ENCODE measurements around the gene LPP.

The LPP gene

GRCh38 chr3:188664795-188665194 lies 510.8 kb downstream of the LPP start:
- DNase-seq = no peak

DNA sequence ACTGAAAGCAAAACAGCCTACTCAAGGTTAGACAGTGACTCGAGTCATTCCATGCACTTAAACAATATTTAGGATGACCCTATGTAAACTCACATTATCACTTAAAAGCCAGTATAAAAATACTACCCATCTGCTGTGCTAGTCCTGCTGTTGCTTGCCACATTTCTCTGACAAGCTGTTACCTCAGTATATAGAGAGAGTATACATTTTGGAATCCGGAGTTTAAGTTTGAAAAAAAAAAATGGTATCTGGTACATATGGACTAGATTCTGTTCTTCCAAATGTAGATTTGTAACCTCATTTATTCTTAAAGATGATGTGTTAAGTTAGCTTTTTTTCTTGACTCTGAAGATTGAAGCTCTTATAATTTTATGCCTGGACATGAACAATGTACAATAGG lies 514.0 kb downstream of the LPP start:
- no peak for DNase-seq

- DNase-seq = no peak
Observed at GRCh38 chr3:188670446-188670845, 516.5 kb downstream of the LPP start.

DNA sequence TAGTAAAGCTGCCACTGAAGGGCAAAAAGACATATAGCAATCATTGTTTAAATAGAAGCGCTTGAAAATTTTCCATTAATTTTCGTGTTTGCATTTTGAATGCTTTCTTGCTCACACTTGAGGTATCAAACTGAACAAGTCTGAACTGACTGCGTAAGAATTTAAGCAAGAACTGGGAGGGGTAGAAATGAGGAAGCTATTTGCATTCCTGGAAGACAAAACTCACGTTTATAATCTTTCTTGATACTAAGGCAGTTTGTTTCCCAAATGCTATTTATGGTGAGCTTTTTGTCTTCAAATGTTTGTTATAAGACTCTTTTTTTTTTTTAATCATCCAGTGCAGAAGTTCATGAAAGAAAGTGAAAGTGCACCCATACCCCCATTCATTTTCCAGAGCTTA lies 518.0 kb downstream of the LPP start:
- DNase-seq = no peak

DNA sequence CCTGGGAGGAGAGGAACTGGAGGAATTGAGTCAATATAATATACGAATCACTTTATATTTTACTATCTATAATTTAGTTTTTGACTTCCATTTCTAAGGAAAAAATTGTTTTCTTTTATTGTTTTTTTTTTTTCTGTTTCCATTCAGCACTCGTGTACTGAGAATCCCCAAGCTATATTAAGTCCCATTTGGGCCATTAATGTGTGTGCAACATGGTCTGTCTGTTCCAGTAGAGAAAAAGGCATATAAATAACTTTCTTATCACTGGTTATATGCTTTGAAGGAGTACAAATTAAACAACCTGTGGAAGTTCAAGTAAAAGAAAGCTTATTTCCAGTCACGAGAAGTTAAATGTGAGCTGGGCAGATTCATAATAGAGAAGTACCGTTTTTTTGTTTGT lies 518.9 kb downstream of the LPP start:
- DNase-seq = no peak

- no peak for DNase-seq
Observed at GRCh38 chr3:188673646-188674186, 519.8 kb downstream of the LPP start.

DNA sequence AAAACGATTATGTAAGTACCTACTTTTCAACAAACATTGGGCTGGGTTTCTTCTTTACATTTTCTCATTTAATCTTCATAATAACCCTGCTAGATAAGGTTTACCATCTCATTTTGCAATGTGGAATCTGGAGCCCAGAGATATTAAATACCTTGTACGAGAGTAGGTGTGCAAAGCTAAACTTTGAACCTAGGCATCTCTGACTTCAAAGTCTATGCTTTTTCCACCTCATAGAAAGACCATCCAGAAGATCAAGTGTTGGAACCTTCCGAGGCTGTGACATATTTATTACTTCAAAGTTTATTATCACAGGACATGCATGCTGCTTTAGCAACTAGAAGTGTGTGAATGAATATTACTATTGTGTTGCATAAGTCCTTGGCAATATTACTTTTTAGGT lies 520.6 kb downstream of the LPP start:
- DNase-seq = no peak

GRCh38 chr3:188677344-188677743 lies 523.4 kb downstream of the LPP start:
- DNase-seq = no peak

GRCh38 chr3:188680189-188680588 lies 526.2 kb downstream of the LPP start:
- no peak for DNase-seq

DNA sequence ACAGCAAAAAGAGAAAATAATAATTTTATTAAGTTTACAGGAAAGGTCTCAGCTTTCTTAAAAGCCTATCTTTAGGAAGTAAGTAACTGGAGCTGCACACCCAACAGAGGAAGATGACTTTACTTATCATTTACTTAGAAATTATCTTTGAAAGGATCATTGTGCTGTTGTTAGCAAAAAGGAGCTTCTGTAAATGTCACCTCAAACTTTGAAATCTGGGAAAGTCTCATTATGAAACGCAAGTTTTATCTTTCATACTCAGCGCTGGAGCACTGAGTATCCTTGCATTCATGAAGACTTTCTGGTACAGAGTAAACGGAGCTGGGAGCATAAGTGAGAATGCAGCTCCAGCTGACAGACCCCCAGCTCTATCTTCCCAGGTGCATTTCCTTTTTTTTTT lies 526.6 kb downstream of the LPP start:
- no peak for DNase-seq

- no peak for DNase-seq
Observed at GRCh38 chr3:188682316-188682715, 528.4 kb downstream of the LPP start.

DNA sequence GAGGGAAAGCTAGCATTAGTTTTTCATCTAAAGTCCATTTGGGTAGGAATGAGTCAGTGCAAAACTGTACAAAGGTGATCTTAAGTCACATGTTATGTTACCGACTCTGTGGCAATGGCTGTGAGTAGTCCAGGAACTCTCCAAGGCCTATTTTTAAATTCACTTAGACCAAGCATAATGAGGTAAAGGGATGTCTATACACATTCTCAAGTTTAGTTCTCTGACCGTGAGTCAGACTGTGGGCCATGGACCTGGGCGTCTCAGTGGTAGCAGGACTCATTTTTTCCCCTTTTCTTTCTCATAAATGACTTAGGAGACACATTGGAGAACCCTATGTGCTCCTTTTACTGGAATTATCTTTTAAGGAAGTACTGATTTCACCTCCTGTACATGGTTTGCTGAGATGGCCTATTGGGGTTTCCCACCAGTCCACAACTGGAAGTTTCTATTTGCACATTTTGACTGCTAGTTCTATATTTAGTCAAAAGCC lies 529.1 kb downstream of the LPP start:
- no peak for DNase-seq

DNA sequence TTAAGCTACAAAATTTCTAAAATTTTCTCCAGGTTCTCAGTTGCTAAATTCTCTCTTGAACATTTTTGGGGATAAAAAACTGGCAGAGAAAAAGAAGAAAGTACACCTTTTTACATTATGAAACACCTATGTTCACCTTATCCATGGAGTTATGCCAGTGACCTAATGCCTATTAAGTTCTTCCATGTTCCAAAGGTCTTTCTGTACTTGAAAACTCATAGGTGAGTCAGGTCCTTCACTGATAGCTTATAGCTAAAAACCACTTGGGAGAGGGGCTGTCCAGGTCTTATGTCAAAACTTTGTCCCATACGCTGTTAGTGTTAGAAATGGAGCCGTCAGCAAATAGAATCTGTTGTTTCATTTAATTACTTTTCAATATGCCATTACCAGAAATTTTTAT lies 530.3 kb downstream of the LPP start:
- DNase-seq = no peak

DNA sequence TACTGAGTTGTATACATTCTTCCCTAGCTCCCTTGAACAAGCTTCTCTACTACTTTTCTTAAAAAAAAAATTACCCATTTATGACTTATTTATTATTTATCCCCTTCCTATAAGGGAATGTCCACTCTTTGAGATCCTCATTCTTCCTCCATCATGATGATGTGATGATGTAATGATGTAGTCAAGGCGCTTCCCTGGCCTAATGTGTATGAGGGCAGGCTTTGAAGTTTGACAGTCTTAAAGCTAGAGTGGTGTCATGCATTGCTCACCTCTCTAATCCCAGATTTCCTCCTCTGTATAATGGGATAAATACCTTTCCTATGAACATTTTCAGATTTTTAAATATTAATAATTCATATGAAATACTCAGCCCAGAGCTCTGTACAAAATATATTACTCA lies 531.8 kb downstream of the LPP start:
- no peak for DNase-seq

- DNase-seq = no peak
Observed at GRCh38 chr3:188686324-188686723, 532.4 kb downstream of the LPP start.

DNA sequence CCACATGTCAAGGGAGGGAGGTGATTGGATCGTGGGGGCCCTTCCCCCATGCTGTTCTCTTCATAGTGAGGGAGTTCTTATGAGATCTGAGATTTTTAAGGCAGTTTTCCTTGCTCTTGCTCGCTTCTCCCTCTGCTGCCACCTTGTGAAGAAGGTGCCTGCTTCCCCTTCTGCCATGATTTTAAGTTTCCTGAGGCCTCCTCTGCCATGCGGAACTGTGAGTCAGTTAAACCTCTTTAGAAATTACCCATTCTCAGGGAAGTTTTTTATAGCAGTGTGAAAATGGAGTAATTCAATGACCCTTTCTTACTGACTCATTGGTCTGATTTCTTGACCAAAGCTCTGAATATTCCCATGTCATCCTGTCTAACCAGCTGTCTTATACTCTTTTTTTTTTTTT lies 533.4 kb downstream of the LPP start:
- no peak for DNase-seq

DNA sequence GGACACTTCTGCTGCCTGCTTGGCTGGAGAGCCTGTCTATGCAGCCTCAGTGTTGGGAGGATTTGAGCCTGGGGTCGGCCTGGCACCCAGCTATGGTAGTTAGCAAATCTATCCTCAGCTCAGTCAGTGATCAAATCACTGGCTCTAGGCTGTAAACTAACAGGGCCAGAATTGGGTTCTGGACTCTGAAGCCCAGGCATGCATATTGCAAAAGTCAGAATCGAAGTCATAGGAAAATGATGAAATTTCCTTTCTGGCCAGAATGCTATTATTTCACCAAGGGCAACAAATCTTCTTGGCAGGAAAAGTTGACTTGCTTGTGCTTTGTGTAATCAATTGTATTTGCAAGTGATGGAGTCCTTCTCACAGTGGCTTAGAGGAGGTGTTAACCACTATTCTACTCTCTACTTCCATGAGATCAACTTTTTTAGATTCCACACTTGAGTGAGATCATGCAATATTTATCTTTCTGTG lies 535.2 kb downstream of the LPP start:
- no peak for DNase-seq

- DNase-seq = no peak
Observed at GRCh38 chr3:188690064-188690463, 536.1 kb downstream of the LPP start.

GRCh38 chr3:188691004-188691403 lies 537.0 kb downstream of the LPP start:
- no peak for DNase-seq

- DNase-seq = no peak
Observed at GRCh38 chr3:188691665-188692064, 537.7 kb downstream of the LPP start.

- no peak for DNase-seq
Observed at GRCh38 chr3:188692700-188693099, 538.7 kb downstream of the LPP start.

DNA sequence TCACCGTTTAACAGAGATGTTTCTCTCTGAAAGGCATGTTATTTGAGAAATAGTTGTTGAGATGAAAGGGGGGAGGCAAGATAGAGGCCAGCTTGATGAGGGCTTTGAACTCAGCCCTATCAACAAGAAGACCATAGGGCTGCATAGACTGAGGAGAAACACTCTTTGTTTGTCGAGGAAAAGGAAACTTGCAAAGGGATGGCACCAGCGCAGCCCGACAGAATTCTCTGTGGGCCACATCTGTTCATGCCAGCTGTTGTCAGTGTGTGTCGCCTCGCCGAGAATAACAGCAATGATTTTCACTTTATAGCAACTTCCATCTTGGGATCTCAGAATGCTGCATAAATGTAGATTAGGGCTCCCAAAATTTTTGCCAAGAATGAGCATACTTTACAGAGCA lies 539.5 kb downstream of the LPP start:
- no peak for DNase-seq

DNA sequence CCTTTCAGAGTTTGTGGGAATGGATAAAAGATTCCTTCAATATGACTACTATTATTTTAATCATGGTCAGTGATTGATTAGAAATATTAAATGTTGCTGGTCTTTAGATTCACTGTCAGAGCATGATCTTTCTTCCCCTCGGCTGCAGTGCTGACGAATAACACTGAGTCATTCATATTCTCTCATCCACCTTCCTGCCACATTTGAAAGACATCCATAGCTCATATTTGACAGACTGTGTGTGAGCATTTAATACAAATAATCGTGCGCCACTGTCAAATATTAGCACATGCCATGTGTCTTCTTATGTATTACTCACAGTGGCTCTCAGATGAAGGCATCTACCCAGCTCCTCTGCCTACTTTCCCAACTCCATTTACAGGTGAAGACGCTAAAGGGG lies 541.3 kb downstream of the LPP start:
- no peak for DNase-seq

DNA sequence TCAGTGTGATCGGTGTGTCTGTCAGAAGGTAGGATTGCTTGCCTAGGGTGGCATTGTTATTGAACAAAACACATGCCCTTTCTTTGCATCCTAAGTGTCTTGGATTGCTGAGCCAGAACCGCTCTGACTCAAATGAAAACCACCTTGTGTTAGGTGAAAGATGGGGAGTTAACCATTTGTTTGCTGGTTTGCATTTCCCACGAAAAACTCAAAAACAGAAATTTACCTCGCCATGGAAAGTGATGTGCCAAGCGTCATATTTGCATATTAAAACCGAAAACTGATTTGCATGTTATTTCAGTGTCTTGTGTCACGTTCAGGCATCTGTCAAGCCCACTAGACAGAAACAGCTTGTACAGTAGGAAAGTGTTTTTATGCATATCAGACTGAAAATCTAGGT lies 543.2 kb downstream of the LPP start:
- DNase-seq = no peak

DNA sequence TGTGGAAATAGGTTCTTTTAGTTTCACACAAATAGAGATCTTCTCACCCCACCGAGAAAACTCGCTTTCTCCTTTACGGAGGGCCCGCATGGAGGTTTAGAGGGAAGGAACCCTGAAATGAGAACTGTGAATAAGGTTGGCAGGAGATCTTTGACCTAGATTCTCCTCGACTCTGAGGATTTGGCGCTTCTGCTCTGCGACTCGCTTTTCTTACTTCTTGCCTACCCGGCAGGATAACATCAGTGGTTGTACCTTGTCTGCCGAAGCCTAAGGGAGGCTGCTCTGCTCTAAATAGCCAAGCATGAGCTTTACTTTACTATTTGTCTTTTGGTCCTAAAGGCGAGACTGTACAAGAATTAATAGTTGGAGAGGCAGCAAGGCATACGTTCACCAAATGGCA lies 544.5 kb downstream of the LPP start:
- DNase-seq = no peak

- no peak for DNase-seq
Observed at GRCh38 chr3:188700501-188700900, 546.5 kb downstream of the LPP start.
